HG02588 (cell line): ENCODE data around the gene DNPEP.
A peak's percentile ranks its signal among the peaks of the same experiment; 100 is the strongest.

Experiments
- ATAC-seq: cut with Tn5 transposase; IDR thresholded peaks from one replicate; pipeline ENCODE4 v1.9.1; 2021; ENCODE audit warnings: mild to moderate bottlenecking, moderate library complexity; ENCODE audit not compliant: unreplicated experiment

Gene DNPEP

DNA sequence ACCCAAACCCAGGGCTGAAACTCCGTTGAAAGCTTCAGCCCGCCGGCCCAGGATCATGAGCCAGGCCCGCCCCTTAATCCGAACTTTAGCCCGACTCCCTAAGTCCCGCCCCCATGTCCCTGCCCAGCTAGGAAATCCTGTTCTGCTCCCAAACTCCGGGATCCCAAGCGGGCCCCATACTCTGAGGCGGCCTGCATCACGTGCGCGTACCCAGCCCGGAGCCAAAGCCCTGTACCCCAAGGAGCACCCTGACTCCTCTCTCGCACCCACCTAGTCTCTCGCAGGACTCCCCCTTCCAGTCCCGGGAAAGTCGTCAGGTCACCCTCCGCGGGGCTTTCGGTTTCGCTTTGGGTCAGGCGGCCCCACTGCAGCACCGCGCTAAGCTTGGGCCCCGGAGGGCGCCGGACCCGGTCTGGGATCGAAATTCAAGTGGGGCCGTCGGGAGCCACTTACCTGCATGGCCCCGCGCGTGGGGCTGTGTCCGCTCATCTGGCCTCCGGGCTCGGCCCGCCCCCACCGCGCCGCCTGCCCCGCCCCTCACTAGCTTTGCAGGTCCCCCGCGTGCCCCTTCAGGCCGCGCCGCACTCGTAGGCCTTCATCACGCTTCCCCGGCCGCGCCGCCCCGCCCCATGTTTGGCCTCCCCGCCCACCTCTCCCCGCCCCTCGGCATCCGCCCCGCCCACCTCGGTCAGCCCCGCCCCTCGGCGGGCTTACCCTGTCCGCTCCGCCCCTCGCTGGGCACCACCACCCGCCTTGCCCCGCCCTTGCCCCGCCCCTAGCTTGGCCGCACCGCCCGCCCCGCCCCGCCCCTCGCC is at the start of gene DNPEP:
TSS of gene DNPEP (minus strand) at position 607 of the 815 bp plus-strand sequence. CDS start at position 489, 118 bp downstream.
- ATAC-seq, result peak; percentile 56

DNA sequence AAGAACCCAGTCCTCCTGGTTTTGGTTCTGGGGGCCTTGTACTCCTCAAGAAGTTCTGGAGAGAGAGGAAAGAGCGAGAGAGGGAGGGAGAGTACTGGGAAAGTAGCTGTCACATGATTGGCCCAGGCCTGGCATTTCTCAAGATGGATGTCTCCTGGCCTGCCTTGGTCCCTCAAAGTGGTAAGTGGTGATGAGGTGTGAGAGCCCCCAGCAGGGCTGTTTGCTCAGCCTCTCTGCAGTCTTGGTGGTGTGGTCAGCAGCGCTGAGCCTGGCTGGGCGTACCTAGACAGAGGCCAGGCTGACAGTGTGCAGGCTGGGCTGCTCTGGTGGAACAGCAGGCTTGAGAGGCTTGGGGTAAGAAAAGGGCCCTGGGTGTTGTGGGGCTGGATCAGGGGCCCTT is 49.4 kb upstream of the DNPEP start:
- no peak for ATAC-seq

DNA sequence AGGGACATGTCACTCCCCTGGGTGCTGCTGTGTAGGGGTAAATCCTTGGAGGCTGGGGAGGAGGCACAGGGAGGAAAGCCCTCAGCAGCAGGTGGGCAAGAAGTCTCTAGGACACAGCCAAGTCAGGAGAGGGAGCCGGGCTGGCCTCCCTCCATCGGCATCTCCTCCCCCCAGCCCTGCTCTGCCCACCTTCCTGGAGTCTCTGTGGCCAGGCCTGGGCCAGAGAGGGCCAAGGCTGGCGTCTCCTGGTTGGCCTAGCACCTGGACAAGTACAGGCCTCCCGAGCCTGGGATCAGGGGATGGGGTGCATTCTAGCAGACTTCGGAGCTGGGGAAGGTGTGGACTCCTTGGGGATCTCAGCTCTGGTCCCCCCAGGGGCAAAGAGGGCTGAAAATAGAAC is 48.8 kb upstream of the DNPEP start:
- ATAC-seq, result no peak

DNA sequence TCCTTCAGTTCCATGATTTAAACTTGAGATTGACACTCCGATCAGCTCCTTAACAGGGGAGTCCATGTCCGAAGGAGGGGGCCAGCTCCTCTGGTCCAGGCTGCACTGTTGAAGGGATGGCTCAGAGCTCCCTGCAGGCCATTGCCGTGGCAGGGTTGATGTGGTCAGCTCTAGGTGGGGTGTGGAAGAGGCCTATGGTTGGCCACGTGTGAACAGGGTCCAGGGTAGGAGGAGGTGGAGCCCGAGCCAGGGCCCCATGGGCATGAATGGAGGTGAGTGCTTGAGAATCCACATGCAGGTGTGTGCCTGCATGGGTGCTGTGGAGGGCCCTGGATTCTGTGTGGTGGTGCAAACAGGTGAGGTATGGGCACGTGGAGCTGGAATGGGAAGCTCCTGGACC is 48.0 kb upstream of the DNPEP start:
- no peak for ATAC-seq

DNA sequence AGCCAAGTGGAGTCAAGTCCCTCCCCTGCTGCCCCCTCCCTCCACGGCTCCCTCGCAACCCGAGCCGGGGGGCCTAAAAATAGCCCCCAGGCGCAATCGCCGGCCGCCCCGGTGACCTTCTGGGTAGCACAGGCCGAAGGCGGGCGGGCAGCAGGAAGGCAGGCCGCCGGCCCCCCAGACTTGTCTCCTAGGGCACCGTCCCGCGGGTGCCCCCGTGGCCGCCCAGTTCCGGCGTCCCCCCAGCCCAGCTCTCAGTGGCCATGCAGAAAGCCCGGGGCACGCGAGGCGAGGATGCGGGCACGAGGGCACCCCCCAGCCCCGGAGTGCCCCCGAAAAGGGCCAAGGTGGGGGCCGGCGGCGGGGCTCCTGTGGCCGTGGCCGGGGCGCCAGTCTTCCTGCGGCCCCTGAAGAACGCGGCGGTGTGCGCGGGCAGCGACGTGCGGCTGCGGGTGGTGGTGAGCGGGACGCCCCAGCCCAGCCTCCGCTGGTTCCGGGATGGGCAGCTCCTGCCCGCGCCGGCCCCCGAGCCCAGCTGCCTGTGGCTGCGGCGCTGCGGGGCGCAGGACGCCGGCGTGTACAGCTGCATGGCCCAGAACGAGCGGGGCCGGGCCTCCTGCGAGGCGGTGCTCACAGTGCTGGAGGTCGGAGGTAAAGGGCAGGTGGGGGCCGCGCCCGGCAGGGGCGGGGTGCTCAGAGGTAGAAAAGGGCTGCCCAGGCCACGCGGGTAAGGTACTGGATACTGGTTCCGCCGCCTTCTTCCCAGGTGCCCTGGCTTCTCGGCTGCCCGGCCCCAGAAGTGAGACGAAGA is 47.2 kb upstream of the DNPEP start, which contains the start of gene SPEG:
TSS of gene SPEG (plus strand) at position 126 of the 808 bp plus-strand sequence. CDS start at position 261, 135 bp downstream.
- ATAC-seq, result no peak

DNA sequence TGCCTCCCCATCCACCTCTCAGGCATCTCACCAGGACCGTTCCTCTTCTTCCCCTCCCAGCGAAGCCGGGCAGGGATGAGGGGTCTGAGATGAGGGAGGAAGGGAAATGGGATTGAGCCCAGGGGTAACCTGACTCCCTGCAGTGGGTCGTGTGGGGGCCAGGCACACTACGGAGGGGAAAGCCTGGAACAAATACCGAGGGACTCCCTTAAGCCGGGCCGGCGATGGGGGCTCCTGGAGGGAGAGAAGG is 46.7 kb upstream of the DNPEP start:
- ATAC-seq, result no peak

DNA sequence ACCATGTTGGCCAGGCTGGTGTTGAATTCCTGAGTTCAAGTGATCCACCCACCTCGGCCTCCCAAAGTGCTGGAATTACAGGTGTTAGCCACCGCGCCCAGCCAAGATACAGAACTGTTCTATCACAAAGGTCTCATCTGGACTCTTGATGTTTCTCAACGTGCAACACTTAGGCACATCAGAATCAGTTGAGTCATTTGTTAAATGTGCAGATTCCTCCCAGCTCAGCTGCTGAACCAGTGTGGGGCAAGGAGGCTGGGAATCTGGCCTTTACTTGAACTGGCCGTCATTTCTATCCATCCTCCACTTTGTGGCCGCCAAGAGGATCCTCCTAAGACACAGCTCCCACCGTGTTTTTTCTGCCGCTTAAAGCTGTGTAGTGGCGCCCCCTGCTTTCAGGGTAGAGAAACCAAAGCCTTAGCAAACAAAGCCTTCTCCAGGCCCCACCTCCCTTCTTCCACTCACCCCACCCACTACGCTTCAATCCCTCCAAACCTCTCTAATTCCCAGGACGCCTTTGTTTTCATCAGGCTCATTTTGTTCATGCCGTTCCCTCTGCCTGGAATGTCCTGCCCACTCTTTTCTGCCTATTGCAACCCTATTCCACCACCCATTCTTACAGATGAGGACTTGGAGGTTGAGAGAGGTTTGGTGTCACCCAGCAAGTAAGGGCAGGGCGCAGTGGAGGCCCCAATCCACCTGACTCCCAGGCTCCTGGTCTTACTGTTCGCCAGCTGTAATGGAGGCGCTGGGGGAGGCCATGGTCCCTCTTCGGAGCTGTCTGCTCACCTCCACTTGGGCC is 46.2 kb upstream of the DNPEP start:
- no peak for ATAC-seq

DNA sequence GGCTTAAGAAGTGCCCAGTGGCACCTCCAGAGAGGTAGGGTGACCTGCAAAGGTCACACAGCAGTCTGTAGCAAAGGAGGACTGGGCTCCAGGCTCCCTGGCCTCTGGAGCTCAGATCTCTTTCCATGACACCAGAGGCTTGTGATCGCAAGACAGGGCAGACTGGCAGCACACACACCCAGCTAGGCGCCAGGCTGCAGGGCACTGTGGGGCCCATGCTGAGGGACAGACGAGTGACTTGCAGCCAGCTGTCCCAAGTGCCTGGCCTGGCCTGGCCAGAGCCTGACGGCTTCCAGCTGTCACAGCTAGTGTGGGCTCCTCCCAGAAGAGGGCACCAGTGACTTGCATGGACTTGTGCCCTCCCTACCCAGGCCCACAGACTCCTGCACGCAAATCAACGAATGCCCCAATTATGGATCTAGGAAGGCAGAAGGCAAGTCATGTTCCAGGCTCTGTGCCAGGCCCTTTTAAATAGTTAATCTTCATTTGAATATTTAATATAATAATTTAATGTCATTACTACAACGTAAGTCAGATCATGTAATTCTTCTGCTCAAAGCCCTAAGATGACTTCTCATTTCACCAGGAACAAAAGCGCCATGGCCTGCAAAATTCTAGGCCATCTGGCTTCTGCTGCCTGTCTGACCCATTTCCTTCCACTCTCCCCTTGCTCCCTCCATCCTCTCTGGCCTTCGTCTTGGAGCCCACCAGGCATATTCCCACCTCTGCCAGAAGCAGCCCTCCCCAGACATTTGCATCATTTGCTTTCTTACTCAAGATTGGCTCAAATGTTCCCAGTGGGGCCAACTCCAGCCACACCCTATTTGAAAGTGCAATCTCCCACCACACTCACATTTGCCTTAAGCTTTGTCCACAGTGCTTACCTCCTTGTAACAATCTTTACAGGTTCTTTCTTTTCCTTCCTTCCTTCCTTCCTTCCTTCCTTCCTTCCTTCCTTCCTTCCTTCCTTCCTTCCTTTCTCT is 43.2 kb upstream of the DNPEP start:
- no peak for ATAC-seq

DNA sequence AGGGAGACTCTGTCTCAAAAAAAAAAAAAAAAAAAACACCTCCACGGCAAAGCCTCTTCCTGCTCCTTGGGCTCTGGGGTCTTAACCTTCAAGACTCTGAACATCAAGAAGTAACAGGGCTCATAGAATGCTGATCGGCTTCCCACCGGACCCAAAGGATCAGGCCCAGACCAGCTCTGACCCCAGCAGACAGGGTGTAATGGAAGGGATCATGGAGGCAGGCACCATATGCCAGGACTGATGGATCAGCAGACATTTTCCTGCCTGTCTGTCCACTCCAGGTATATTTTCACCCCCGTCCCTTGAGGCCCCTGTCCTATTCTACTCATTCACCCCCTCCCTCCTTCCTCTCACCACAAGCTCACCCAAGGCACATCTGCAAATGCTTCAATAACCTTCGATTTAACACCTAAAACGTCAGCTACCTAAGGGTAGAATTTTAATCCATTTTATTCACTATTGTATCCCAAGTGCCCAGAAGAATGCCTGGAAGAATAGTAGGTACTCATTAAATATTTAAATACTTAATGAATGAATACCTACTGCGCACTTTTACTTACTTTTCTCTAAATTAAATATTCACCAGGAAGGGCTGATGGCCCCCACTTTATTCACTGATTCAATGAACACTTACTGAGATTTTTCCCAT is 42.4 kb upstream of the DNPEP start:
- no peak for ATAC-seq

DNA sequence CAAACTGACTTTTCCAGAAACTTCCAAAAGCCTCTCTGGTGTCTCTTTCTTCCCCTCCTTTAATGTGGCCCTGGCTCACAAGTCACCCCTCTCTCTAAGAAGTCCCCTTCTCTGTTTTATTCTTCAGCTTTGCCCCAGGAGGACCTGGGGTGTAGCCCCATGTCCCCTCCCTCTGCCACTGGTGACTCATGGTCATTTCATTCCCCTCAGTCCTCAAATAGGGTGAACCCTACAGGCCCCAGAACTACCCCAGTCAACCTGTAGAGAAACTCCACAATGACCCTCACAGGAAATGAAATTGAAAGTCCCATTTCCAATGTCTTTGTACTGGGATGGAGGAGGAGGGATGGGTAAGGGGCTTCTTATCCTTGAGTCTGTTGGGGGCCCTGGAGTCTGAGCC is 40.8 kb upstream of the DNPEP start:
- no peak for ATAC-seq

DNA sequence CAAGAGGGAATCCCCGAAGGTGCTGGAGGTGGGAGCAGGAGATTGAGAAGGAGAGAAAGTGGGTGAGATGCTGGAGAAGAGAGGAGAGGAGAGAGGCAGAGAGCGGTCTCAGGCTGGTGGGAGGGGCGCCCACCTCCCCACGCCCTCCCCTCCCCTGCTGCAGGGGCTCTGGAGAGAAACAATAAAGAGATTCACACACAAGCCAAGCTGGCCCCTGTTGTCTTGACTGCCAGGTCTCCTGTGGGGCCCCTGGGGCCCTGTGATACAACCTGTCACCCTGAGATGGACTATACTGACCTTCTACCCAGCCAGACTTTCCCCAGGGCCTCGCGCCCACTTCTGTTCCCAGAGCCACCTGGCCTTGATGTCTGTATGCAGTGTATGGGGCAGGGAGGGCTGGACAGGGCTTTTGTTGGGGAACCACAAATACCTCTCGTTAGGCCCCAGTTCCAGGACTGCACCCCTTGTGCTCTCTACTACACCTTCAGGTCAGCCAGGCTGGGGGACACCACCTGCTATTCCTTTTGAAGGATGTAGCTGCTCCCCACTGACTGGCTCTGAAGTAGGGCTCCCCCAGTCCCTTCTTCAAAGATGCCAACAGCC is 38.9 kb upstream of the DNPEP start:
- ATAC-seq, result no peak

DNA sequence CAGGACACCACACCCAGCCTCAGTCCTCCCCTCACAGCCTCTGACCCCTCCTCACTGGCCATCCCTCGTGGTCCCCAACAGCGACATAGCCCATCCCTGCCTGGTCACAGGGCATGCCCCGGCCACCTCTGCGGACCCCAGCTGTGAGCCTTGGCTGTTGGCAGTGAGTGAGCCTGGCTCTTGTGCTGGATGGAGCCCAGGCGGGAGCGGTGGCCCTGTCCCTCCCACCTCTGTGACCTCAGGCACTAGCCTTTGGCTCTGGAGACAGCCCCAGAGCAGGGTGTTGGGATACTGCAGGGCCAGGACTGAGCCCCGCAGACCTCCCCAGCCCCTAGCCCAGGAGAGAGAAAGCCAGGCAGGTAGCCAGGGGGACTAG is 38.3 kb upstream of the DNPEP start:
- no peak for ATAC-seq

DNA sequence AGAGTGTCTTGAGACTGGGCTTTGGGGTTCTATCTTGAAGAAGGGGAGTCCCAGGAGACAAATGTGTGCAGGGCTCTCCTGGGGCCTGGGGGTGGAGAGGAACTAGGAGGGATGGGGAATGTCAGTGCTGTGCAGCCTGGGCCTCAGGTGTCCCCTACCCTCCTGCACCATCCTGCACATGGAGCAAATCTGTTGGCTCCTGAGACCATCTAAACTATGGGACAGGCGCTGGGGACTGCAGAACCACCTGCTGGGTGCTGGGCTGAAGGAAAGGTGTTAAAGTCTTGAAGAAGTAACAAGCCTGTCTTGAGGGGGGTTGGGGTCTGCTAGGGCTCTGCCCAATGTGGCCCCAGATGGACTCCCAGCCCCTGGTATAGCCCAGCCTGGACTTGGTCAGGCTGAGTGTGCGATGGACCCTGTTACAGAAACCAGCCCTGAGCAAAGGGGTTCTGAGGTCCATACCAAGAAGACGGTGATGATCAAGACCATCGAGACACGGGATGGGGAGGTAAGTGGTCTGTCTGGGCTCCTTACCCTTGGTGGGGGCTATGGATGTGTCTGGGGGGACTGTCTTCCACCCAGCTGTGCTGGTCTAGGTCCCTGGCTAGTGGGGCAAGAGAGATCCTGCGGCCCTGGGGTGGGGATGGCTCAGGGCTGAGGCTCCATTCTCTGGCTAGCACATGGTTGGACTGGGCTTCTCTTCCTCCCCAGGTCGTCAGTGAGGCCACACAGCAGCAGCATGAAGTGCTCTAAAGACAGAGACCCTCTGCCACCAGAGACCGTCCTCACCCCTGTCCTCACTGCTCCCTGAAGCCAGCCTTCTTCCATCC is 37.7 kb upstream of the DNPEP start:
- no peak for ATAC-seq

DNA sequence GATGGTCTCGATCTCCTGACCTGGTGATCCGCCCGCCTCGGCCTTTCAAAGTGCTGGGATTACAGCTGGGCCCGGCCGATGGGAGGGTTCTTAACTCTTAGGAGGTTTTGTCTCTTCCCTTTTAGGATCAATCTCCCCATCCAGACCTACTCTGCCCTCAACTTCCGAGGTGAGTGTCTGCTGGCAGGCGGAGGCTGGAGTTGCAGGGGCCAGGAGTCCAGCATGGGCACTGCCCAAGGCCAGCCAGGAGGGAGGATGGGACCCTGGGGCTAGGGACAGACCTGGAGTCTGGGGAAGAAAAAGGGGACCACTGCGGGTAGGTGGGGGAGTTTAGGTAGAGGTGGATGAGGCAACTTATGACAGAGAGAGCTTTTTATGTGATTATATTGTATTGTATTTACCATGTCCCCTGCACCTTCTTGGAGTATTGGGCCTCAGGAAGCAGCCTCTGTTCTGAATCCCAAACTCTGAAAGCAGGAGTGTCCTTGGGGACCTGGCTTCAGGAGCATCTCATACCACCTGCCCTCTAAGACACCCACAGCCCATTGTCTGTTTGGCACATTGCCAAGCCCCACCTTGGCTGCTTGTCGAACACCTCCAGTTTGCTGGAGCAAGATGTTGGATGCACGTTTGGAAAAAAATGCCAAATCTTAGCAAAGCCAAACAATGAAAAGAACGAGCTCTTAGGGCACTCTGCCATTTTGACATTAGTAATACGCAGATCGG is 36.1 kb upstream of the DNPEP start:
- no peak for ATAC-seq

DNA sequence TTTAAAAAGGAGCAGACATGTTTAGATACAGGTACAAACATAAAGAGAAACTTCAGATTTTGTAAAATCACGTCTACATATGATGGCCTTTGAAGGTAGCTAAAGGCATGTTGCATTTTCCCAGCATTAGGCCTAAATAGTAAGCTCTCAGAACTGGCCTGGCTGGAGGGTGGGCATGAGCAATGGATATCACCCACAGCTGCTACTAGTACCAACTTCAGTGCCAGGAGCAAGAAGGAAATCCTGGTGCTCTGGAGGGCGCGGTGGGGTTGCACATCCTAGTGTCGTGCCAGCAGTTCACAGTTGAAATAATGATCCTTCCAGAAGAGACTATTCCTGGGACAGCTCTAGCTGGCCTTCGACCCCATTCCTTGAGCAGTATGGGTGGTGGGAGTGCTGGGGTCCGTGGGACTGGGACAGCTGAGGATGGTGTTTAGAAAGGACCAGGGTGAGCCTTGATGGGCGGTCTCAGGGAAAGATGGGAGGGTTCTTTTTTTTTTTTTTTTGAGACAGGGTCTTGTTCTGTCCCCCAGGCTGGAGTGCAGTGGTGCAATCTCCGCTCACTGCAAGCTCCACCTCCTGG is 35.3 kb upstream of the DNPEP start:
- ATAC-seq, result no peak

DNA sequence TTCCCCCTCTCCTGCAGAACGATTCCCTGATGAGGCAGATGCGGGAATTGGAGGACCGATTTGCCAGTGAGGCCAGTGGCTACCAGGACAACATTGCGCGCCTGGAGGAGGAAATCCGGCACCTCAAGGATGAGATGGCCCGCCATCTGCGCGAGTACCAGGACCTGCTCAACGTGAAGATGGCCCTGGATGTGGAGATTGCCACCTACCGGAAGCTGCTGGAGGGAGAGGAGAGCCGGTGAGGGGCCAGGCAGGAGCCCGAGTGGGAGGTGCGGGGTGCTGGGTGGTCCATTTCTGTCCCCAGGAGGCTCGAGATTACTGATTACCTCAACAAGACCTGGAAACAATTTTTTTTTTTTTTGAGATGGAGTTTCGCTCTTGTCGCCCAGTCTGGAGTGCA is 33.6 kb upstream of the DNPEP start:
- ATAC-seq, result no peak

DNA sequence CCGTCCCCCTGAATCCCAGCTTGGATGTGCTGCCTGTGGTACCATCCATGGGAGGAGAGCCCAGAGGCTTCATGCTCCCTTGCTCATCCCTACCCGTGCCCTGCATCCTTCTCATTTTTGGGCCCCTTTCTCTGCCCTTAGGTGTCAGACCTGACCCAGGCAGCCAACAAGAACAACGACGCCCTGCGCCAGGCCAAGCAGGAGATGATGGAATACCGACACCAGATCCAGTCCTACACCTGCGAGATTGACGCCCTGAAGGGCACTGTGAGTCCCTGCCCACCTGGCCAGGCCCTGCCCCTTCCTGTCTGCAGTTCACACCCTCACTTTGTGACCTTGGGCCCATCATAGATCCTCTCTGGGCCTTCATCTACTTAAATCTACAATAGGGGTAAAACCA is 33.0 kb upstream of the DNPEP start:
- ATAC-seq, result no peak
